Measurements from ENCODE around the gene PLN.

- TF ChIP-seq SIN3A (IDR thresholded peaks at IDR 0.05; ENCODE audit: borderline replicate concordance, insufficient read depth, low read length) (no peak), TAF1 (IDR thresholded peaks at IDR 0.05; ENCODE audit: borderline replicate concordance, insufficient read depth, low read length) (no peak), POLR2AphosphoS5 (IDR thresholded peaks at IDR 0.05; ENCODE audit: low read depth, low read length) (no peak), FOXP2 (optimal IDR thresholded peaks at IDR 0.05; ENCODE audit: borderline replicate concordance, extremely low read depth, extremely low read length, insufficient read depth) (no peak)
- TF ChIP-seq, protein P1, sequence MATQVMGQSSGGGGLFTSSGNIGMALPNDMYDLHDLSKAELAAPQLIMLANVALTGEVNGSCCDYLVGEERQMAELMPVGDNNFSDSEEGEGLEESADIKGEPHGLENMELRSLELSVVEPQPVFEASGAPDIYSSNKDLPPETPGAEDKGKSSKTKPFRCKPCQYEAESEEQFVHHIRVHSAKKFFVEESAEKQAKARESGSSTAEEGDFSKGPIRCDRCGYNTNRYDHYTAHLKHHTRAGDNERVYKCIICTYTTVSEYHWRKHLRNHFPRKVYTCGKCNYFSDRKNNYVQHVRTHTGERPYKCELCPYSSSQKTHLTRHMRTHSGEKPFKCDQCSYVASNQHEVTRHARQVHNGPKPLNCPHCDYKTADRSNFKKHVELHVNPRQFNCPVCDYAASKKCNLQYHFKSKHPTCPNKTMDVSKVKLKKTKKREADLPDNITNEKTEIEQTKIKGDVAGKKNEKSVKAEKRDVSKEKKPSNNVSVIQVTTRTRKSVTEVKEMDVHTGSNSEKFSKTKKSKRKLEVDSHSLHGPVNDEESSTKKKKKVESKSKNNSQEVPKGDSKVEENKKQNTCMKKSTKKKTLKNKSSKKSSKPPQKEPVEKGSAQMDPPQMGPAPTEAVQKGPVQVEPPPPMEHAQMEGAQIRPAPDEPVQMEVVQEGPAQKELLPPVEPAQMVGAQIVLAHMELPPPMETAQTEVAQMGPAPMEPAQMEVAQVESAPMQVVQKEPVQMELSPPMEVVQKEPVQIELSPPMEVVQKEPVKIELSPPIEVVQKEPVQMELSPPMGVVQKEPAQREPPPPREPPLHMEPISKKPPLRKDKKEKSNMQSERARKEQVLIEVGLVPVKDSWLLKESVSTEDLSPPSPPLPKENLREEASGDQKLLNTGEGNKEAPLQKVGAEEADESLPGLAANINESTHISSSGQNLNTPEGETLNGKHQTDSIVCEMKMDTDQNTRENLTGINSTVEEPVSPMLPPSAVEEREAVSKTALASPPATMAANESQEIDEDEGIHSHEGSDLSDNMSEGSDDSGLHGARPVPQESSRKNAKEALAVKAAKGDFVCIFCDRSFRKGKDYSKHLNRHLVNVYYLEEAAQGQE (IDR thresholded peaks at IDR 0.05; ENCODE audit: insufficient read depth in 1 of 2, low read depth in 2 of 2, low read length in 2 of 2): no peak
Measured at GRCh38 chr6:118537574-118537973, 10.5 kb upstream of the PLN start.
